GM23338 (cell line): ENCODE measurements around the gene CCDC169.

Experiments
- EZH2 ChIP-seq: fragments of 200-600 bp; sonication (generic); IDR thresholded peaks from one replicate; pipeline ENCODE4 v1.8.0; 2017; ENCODE audit warnings: antibody characterized with exemption, mild to moderate bottlenecking, low read depth; ENCODE audit not compliant: unreplicated experiment
- POLR2AphosphoS5 ChIP-seq: IDR thresholded peaks from 2 replicates; pipeline ENCODE4 v1.6.1; 2016; ENCODE audit warnings: antibody characterized with exemption, low read depth
- TF ChIP-seq, protein P1 (sequence below), 2 experiments: fragments of 200-600 bp in 1 of 2; sonication (generic) in 1 of 2; conservative IDR thresholded peaks; 2 replicates each; pipeline versions ENCODE4 v1.5.1 to v1.6.1; 2016 to 2017; ENCODE audit warnings: antibody characterized with exemption in 2 of 2, low read depth in 2 of 2, mild to moderate bottlenecking in 2 of 2, moderate library complexity in 1 of 2

DNA sequence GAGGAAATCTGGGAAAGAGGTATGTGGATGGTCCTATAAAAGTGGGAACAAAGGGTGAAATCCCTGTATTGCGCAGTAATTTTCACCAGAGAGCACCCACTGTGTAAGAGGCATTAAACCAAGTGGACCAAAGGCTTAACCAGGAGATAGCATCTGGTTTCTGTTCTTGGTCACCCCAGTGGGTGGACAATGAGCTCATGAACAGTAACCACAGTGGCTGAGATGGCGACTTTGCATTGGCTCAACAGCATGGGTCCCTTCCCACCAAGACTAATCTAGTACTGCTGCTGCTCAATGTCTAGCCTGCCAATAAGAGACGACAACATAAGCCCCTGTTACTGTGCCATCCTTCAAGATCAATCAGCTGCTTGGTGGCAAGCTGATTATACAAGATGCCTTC lies 36.6 kb downstream of the CCDC169 start:
- TF ChIP-seq, protein P1, sequence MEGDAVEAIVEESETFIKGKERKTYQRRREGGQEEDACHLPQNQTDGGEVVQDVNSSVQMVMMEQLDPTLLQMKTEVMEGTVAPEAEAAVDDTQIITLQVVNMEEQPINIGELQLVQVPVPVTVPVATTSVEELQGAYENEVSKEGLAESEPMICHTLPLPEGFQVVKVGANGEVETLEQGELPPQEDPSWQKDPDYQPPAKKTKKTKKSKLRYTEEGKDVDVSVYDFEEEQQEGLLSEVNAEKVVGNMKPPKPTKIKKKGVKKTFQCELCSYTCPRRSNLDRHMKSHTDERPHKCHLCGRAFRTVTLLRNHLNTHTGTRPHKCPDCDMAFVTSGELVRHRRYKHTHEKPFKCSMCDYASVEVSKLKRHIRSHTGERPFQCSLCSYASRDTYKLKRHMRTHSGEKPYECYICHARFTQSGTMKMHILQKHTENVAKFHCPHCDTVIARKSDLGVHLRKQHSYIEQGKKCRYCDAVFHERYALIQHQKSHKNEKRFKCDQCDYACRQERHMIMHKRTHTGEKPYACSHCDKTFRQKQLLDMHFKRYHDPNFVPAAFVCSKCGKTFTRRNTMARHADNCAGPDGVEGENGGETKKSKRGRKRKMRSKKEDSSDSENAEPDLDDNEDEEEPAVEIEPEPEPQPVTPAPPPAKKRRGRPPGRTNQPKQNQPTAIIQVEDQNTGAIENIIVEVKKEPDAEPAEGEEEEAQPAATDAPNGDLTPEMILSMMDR (conservative IDR thresholded peaks at IDR 0.05; ENCODE audit: low read depth in 2 of 2): no peak
- TF ChIP-seq POLR2AphosphoS5 (no peak), EZH2 (no peak)
